Germinal center (tissue), 1 donor: ENCODE results near the gene ATAD1.
"Not testable (repeated sequence)": the region's sequence is repeated elsewhere in the genome, so short reads cannot be mapped to it uniquely, and the experiment has no call there.

Experiments used
- DNase-seq: peaks from one replicate; pipeline ENCODE4 v3.0.0; 2012; ENCODE audit warnings: mixed read lengths, low spot score

ATAD1 gene

GRCh38 chr10:87803328-87803727 lies 14.7 kb downstream of the ATAD1 start:
- no peak for DNase-seq

- DNase-seq = not testable (repeated sequence)
These were observed 16.1 kb downstream of the ATAD1 start for GRCh38 chr10:87801813-87802435.

- no peak for DNase-seq
These were observed 18.2 kb downstream of the ATAD1 start for GRCh38 chr10:87799860-87800259.

- DNase-seq = no peak
These were observed 19.9 kb downstream of the ATAD1 start for GRCh38 chr10:87798082-87798481.

- no peak for DNase-seq
These were observed 23.7 kb downstream of the ATAD1 start for GRCh38 chr10:87794285-87794684.

- DNase-seq = no peak
These were observed 27.8 kb downstream of the ATAD1 start for GRCh38 chr10:87790185-87790584.

- no peak for DNase-seq
These were observed 31.6 kb downstream of the ATAD1 start for GRCh38 chr10:87786421-87786820.

- no peak for DNase-seq
These were observed 35.3 kb downstream of the ATAD1 start for GRCh38 chr10:87782721-87783120.

GRCh38 chr10:87781545-87781944 lies 36.5 kb downstream of the ATAD1 start:
- DNase-seq = no peak

GRCh38 chr10:87776328-87776727 lies 41.7 kb downstream of the ATAD1 start:
- no peak for DNase-seq

- DNase-seq = no peak
These were observed 42.3 kb downstream of the ATAD1 start for GRCh38 chr10:87775766-87776165.

- peak; percentile 13 for DNase-seq
These were observed 46.0 kb downstream of the ATAD1 start for GRCh38 chr10:87771871-87772500.

GRCh38 chr10:87767253-87767652 lies 50.8 kb downstream of the ATAD1 start:
- DNase-seq = no peak

GRCh38 chr10:87765666-87766376 lies 52.2 kb downstream of the ATAD1 start:
- no peak for DNase-seq

- no peak for DNase-seq
These were observed 53.7 kb downstream of the ATAD1 start for GRCh38 chr10:87764072-87764934.

GRCh38 chr10:87763086-87763861 lies 54.8 kb downstream of the ATAD1 start:
- DNase-seq = no peak

GRCh38 chr10:87761892-87762291 lies 56.1 kb downstream of the ATAD1 start:
- no peak for DNase-seq

- no peak for DNase-seq
These were observed 56.9 kb downstream of the ATAD1 start for GRCh38 chr10:87761153-87761552.

- DNase-seq = no peak
These were observed 57.7 kb downstream of the ATAD1 start for GRCh38 chr10:87760195-87760905.

GRCh38 chr10:87759551-87759950 lies 58.5 kb downstream of the ATAD1 start:
- DNase-seq = no peak

- no peak for DNase-seq
These were observed 60.3 kb downstream of the ATAD1 start for GRCh38 chr10:87757685-87758084.
